ENCODE results near the gene EYS.

GRCh38 chr6:63998991-63999390 is 1708.0 kb downstream of the EYS start:
- TF ChIP-seq EZH2phosphoT487 (IDR thresholded peaks at IDR 0.05; ENCODE audit: borderline replicate concordance) (no peak), CTCF (conservative IDR thresholded peaks at IDR 0.05; ENCODE audit: low read length) (no peak)

Measured in Loucy (cell line).